GM21515 (cell line): ENCODE data around the gene CLEC17A.
"Not testable (repeated sequence)": the region's sequence is repeated elsewhere in the genome, so short reads cannot be mapped to it uniquely, and the experiment has no call there.

ENCODE experiments used
- ATAC-seq: cut with Tn5 transposase; IDR thresholded peaks from one replicate; pipeline ENCODE4 v1.9.1; 2021; ENCODE audit not compliant: unreplicated experiment

CLEC17A gene

DNA sequence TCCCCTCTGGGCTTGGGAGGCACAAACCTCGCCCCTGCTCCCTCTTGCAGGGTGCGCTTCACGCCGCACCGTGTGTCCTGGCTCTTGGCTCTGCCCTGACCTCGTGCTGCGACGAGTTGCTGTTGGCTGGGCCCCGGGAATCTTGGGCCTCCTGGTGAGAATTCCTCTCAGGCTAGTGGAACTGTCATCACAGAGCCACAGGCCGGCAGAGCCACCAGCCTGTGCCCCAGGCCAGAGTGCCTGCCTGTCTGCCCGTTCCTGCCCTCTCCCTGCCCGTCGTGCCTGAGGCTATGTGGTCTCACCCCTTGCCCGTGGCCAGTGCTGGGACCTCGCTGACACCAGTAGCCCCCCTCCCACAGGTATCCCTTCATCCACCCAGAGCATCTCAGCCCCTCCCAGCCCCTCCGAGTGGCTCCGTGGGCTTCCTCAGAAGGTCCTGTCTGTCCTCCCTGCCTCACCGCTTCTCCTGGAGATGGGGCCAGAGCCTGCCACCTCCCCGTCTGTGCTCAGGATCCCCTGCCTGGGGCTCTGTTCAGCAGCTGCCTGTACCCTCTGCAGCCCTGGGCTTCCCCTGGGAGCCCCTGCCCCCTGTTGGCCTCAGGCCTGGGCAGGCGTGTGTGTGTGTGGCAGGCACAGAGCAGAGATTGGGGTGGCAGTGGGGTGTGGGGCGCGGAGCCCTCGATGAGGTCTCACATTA is 24.4 kb upstream of the CLEC17A start:
- no peak for ATAC-seq

DNA sequence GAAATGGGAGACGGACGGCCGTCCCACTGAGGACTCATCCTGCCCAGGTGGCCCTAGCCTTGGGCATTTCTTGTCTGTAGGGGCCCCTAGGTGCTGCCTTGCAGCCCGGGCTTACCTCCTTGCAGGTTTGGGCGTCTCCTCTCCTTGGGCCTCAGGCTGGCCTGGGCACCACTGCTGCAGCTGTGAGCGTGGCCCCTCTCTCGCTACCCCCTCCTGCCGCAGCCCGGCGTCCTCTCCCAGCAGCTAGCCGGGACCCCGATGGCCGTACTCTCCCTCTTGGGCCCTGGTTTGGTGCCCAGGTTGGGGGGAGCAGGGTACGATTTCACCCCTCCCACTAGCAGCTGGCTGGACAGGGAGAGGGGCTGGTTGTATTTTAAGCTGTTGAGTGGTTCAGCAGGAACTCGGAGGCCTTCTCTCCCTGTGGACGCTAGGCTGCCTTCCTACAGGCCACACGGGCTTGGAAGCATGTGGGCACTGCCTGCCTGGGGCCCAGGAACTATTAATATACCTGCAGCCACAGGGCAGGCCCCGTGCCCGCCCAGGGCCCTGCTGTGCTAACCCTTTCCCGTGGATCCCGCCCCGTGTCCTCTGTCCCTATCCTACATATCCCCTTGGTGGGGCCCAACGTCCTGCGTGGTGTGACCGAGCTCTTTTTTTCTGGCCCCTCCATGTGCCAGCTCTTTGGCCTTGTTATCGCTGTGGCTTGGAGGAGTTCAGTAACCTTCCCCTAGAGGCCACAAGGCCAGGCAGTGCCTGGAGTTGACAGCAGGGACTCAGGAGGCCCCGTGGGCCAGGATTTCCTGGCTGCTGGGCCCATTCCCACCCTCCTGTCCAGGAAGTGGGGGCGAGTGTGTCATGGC is 22.7 kb upstream of the CLEC17A start:
- no peak for ATAC-seq

DNA sequence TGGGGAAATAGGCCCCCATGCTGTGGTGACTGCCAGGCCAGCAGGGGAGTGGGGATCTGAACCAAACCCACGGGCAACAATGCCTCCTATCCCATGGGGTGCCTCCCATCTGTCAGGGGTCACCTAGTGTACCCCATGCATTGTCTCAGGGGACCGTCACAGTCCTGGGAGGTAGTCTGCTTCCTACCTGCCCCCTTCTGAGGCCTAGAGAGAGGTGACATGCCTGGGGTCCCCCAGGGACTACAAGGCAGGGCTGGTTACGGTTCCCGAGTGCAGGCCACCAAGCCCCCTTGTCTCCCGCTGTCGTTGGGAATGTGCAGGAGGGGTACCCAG is 22.1 kb upstream of the CLEC17A start:
- ATAC-seq = no peak

DNA sequence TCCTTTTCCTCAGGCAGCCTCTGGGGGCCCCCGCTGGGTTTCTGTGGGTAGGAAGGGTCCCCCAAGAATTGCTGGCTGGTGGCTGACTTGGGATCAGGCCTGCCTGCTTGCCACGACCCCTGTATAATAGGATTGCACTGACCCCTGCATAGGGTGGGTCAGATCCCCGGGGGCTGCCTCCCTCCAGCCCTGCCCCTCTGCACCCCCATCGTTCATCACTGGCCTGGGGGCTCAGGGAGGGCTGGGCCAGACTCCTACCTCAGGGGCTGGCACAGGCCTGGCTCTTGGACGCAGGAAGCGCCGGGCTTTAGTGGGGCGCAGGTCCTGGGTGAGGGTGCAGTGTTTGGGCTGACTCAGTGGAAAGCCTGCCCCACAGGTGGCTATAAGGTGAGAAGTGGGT is 21.6 kb upstream of the CLEC17A start:
- no peak for ATAC-seq

DNA sequence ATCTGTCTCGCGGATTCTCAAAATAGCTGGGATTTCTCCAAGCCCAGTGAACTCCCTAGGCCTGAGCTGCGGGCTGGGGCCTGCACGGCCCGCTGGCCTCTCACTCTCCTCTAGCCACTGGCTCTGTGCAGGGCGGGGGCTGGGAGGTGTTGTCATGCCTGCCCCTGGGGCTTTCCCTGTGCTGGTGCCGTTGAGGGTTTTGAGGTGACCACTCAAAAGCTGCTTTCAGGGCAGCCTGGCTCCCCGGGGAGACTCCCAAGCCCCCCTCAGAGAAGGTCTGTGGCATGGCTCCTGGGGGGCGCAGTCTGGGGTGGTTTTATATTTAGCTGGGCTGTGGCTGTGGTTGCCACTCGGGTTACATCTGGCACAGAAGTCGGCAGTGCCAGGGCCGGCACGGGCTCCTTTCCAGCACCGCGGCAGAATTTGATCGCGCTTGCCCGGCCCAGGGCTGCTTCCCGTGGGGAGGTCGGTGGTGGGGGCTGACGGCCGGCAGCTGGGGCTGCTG is 21.0 kb upstream of the CLEC17A start:
- ATAC-seq = no peak

DNA sequence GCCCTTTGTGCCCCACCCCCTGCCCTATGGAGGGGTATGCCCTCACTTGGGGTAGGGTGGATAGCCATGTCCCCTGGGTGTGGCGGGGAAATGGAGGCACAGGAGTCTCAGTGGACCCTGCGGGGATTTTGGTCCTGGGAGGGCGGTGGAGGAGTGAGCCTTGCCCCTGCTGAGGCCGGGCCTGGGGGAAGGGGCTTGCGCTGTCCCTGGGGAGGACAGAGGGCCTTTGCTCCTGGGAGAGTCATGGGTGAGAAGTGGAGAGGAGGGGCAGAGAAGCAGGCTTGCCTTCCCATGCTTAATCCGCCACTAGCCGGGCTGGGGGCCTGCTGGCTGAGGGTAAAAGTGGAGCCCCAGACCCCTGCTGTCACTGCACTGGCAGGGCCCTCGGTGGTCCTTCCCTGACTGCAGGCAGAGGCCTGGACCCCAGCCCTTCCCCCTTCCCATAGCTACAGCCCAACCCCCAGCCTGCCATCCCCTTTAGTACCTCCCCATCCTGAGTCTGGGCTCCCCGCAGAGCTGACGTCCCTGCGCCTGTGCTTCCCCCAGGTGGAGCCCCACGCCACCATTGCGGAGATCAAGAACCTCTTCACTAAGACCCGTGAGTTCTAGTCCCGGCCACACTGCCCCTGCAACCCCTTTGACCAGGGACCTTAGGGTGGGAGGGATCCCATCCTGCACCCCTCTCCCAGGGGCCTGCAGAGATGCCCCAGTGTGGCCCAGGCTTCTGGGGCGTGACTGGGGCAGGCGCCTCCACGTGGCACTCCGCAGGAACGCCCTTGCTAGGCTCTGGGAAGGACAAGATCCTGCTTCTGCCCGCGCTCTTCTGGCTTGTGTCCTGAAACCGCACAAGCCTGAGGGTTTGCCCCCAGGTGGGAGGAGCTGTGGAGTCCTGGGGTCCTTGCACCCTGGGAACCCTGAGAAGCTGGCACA is 20.0 kb upstream of the CLEC17A start:
- ATAC-seq = no peak

DNA sequence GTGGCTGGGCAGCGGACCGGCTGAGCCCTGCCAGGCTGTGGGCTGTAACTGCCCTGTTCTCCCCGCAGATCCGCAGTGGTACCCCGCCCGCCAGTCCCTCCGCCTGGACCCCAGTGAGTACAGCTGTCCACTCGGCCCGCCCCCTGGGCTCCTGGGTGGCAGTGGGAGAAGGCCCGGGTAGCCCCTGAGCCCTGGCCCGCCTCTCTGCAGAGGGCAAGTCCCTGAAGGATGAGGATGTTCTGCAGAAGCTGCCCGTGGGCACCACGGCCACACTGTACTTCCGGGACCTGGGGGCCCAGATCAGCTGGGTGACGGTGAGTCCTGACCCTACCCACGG is 19.3 kb upstream of the CLEC17A start:
- no peak for ATAC-seq

DNA sequence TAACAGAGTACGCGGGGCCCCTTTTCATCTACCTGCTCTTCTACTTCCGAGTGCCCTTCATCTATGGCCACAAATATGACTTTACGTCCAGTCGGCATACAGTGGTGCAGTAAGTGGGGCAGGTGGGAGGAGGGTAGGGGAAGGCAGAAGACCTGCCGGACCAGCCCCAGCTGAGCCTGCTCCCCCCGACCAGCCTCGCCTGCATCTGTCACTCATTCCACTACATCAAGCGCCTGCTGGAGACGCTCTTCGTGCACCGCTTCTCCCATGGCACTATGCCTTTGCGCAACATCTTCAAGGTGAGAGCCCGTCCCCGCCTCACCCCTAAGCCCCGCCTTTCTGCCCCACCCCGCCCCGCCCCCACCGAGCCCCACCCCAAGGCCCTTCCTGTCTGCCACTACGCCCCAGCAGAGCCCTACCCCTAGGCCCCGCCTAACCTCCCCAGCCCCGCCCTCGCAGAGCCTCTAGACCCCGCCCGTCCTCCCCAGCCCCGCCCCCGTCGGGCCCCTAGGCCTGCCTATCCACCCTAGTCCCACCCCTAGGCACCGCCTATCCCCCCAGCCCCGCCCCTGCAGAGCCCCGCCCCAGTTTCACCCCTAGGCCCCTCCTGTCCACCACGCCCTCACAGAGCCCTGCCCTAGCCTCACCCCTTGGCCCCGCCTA is 18.8 kb upstream of the CLEC17A start:
- ATAC-seq = no peak

DNA sequence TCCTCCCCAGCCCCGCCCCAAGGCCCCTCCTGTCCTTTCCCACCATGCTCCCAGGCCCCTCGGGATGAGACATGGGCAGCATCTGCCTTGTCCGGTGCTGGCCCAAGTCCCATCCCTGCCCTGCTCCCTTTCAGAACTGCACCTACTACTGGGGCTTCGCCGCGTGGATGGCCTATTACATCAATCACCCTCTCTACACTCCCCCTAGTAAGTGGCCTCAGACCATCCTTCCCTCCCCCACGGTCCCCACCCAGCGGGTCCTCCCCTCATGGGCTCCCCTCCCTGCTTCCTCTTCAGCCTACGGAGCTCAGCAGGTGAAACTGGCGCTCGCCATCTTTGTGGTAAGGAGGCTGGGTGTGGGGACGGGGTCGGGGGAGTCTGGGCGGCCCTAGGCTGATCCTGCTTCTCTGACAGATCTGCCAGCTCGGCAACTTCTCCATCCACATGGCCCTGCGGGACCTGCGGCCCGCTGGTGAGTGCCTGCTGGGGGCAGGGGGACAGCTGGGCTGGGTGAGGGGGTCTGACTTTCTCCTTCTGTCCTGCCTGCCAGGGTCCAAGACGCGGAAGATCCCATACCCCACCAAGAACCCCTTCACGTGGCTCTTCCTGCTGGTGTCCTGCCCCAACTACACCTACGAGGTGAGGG is 18.1 kb upstream of the CLEC17A start:
- ATAC-seq = not testable (repeated sequence)

DNA sequence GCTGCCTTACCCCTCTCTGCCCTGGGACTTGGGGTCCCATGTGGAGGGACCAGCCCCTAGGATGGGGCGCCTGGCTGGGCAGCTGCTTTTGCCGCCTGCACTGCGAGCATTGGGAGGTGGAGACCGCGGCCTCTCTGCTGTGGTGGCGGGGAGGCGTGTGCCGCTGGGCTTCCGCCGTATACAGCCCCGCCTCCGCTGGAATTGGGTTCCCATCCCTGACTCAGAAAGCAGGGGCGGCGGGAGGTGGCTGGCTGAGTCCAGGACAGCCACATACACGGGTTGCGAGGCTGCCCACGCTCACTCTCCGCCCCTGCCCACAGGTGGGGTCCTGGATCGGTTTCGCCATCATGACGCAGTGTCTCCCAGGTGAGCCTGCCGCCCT is 17.6 kb upstream of the CLEC17A start:
- ATAC-seq = no peak

DNA sequence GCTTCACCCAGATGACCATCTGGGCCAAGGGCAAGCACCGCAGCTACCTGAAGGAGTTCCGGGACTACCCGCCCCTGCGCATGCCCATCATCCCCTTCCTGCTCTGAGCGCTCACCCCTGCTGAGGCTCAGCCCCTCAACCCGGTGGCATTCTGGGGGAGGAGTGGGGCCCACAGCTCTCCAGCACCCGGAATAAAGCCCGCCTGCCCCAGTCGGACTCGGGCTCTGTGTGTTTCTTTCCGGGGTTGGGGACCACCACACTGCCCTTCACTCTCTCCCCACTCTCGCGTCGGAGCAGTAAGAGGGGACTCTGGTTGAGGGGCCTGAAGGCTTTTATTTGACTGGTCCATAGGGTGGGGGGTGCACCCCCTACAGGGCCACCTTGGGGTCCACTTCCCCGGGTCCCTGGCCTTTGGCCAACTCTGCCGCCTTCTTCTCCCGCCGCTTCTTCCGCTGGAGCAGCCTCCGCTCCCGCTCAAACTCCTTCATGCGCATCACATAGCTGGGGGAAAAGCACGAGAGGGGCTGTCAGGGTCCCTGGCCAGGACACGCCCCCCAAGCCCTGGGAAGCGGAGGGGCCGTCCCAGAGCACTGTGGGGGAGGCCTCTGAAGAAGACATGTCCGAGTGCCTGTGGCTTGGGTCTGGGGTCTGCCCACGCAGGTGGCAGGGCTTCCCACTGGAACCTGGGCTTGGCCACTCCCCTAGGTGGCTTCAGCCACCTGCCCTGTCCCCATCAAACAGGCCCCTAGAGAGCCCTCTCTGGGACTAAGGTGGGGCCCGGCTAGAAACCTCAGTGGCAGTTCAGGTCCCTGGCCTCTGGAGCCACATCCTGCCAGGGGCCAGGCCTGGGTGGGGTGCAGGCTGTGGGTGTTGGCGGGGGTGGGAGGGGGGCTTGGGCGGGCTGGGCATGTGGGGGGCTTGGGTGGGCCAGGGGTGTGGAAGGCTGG is 16.8 kb upstream of the CLEC17A start:
- no peak for ATAC-seq

DNA sequence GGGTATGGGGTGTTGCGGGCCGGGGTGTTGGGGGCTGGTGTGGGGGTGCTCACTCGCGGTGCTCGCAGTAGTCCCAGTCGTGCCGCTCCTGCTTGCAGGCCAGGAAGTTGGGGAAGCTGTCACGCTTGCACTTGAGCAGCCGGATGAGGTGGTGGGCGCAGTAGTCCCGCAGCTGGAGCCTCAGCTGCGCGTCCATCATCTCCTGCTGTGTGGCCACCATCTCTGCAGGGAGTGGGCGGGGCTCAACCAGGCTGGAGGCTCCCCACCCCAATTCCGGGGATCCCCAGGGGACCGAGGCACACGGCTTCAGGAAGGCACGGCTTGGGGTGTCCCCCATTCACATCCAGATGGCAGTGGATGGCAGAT is 16.2 kb upstream of the CLEC17A start:
- no peak for ATAC-seq

DNA sequence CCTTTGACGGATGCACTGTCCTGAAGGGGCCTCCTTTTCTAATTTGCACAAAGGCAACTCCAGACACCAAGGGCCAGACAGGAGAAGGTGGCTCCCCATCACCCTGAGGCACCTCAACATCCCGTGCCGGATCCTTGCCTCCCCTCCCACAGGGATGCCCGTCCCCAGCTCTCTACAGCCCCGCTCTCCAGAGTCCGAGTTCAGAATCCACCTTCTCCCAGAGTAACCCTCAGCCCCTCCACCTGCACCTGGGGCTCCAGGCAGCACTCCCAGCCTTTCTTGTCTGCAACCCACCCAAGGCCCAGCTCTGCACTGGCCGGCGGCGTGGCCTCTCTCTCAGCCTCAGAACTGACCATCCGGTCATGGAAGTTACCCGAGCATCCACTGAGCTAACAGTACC is 15.8 kb upstream of the CLEC17A start:
- ATAC-seq = no peak

DNA sequence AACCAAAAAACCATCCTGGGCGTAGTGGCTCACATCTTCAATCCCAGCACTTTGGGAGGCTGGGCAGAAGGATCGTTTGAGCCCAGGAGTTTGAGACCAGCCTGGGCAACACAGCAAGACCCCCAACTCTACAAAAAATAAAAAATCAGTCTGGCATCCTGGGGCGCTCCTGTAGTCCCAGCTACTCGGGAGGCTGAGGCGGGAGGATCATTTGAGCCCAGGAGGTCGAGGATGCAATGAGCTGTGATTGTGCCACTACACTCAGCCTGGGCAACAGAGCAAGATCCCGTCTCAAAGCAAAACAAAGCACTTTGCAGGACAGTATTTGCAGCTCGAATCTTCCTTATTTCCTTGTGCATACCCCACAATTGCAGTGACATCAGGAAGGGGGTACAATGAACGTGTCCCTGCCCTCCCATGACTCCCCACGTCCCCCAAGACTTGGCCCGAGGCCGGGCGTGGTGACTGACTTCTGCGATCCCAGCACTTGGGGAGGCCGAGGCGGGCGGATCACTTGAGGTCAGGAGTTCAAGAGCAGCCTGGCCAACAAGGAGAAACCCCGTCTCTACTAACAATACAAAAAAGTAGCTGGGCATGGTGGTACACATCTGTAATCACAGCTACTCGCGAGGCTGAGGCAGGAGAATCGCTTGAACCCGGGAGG is 11.9 kb upstream of the CLEC17A start:
- ATAC-seq = no peak

DNA sequence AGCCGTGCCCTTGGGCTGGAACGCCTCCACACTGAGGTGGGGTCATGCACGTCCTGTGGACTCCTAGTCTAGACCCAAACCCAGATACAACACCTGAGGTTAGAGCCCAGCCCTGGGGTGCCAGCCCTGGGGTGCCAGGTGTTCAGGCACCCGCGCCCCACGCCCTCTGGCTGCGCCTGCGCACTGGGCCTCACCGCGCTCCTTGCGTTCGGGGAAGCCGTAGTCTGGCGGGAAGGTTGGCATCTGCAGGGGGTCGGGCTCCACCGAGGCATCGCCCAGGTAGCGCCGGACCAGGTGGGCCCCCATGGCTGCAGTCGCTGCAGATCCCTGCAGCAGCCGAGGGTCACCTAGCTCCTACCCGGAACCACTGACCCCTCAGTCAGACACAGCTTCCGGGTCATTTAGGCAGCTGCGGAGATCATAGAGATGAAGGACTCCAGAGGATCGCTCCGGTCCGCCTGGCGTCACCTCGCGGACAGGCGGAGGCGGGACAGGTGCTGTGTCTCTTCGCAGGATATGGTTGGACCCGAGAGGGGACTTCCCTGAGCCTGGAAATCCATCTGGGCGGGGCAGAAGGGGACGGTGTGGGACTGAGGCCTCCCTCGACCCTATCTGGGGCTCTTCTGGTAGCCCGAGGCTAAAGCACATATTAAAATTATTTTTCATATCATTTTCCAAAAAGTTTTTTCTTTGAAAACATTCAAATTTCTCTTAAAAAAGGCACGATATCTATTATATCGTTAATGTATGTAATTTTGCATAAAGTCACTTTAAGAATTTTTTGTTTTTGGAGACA is 11.0 kb upstream of the CLEC17A start, which contains the start of gene NDUFB7:
TSS of gene NDUFB7 (minus strand) at position 372 of the 796 bp plus-strand sequence. CDS start at position 306, 66 bp downstream.
- peak; percentile 78 for ATAC-seq

DNA sequence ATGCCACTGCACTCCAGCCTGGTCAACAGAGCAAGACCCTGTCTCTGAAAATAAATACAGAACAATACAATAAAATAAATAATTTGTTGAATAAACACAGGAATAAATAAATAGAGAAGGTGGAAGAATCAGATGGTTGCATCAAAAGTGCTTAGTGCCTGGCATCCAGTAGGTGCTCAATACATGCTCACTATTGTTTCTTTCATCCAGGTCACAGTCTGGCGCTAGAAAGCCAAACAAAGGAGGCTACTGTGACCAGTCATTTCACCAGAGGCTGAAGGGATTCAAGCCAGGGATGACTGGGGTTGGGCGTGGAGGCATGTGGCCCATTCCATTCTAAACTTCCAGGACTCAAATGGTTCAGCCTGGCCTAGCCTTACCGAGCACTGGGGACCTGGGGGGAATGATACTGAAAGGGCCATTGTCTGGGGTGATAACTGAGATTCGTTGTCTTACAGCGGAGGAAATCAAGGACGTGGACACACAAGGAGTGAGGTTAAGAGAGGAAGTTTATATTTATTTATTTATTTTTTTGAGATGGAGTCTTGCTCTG is 7.4 kb upstream of the CLEC17A start:
- ATAC-seq = no peak

DNA sequence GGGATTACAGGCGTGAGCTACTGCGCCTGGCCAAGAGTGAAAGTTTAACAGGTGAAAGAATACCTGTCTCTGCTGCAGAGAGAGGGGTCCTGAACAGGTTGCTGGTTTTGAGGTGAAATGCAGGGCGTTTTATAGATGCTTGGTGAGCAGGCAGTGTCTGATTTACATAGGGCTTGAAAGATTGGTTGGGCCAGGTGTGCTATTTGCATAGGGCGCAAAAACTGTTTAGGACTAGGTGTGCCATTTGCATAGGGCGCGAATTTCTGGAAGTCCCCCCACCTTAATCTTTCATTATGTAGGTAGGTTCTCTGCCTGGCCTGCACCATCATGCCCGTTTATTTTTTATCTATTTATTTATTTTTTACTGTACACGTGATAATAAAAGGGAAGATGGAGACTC is 6.5 kb upstream of the CLEC17A start:
- ATAC-seq = no peak

DNA sequence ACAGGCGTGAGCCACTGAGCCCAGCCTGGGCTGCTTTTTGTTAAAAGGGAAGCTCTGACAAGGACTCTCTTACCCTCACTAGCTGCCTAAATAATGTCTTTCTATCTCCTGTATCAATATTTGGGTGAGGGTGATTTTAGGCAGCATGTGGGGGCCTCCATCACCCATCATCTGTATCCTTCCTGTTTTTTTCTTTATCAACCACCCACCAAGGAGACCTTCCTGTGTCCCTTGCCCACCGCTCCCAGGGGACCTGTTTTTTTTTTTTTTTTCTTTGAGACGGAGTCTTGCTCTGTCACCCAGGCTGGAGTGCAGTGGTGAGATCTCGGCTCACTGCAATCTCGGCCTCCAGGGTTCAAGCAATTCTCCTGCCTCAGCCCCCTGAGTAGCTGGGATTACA is 5.6 kb upstream of the CLEC17A start:
- no peak for ATAC-seq
